DLD1 (cell line): ENCODE data around the gene EGFL7.
"Not testable (repeated sequence)": the region's sequence is repeated elsewhere in the genome, so short reads cannot be mapped to it uniquely, and the experiment has no call there.

ENCODE experiments used
- in situ Hi-C: cut with HindIII; loops from 2 replicates; pipeline ENCODE4 v1.10.0; 2017; ENCODE audit warnings: low sequenced_read_pairs

The EGFL7 gene

GRCh38 chr9:136624184-136624951, 38.3 kb upstream of the EGFL7 start:
- in situ Hi-C loops = no loop called here

GRCh38 chr9:136625101-136626065, 37.3 kb upstream of the EGFL7 start:
- in situ Hi-C loops = no loop called here

- in situ Hi-C loops = no loop called here
These were observed 36.5 kb upstream of the EGFL7 start for GRCh38 chr9:136626066-136626725.

- in situ Hi-C loops = no loop called here
These were observed 35.7 kb upstream of the EGFL7 start for GRCh38 chr9:136626740-136627642.

GRCh38 chr9:136627703-136628102, 35.0 kb upstream of the EGFL7 start:
- in situ Hi-C loops = no loop called here

- in situ Hi-C loops = no loop called here
These were observed 34.4 kb upstream of the EGFL7 start for GRCh38 chr9:136628268-136628667.

- in situ Hi-C loops = no loop called here
These were observed 33.5 kb upstream of the EGFL7 start for GRCh38 chr9:136629001-136629878.

GRCh38 chr9:136629879-136630661, 32.6 kb upstream of the EGFL7 start:
- in situ Hi-C loops = no loop called here

GRCh38 chr9:136630662-136630992, 32.1 kb upstream of the EGFL7 start:
- in situ Hi-C loops = no loop called here

GRCh38 chr9:136631038-136632000, 31.4 kb upstream of the EGFL7 start:
- in situ Hi-C loops = no loop called here

- in situ Hi-C loops = not testable (repeated sequence)
These were observed 30.6 kb upstream of the EGFL7 start for GRCh38 chr9:136632072-136632471.

- in situ Hi-C loops = not testable (repeated sequence)
These were observed 30.1 kb upstream of the EGFL7 start for GRCh38 chr9:136632491-136633106.

GRCh38 chr9:136634904-136635303, 27.8 kb upstream of the EGFL7 start:
- in situ Hi-C loops = no loop called here

- in situ Hi-C loops = loop anchor here (5.0 kb wide), 1 partner anchor 153 kb away; no protein-coding TSS in a partner anchor
These were observed 22.3 kb upstream of the EGFL7 start for GRCh38 chr9:136640171-136641111.

GRCh38 chr9:136642439-136642921, 20.2 kb upstream of the EGFL7 start:
- in situ Hi-C loops = loop anchor here (5.0 kb wide), 1 partner anchor 155 kb away; no protein-coding TSS in a partner anchor
